Cardiac muscle cell (in vitro differentiated cells and primary cell): ENCODE measurements around the gene NRL. TPM values are rescaled to one million over a fixed set of nuclear protein-coding genes. Genes with fewer than 3 reads are reported as not detected.

Source experiments
- DNase-seq, 2 donors: peaks; one replicate each; pipeline versions ENCODE4 v3.0.0 to v3.0.0-alpha.2; 2010 to 2017; ENCODE audit warnings: low read depth in 1 of 2, low spot score in 1 of 2
- H3K27ac ChIP-seq: fragments of 200-600 bp; sonication (generic); 2 replicates; pipeline ENCODE4 v1.5.1; 2016
- H3K27me3 ChIP-seq: fragments of 200-600 bp; sonication (generic); 2 replicates; pipeline ENCODE4 v1.6.0; 2016; ENCODE audit warnings: control low read depth
- H3K36me3 ChIP-seq: fragments of 200-600 bp; sonication (generic); 2 replicates; pipeline ENCODE4 v1.5.1; 2016; ENCODE audit warnings: control low read depth
- H3K4me1 ChIP-seq: fragments of 200-600 bp; sonication (generic); 2 replicates; pipeline ENCODE4 v1.8.1; 2017; ENCODE audit warnings: low read depth, mild to moderate bottlenecking, mixed run types
- H3K4me3 ChIP-seq: fragments of 200-600 bp; sonication (generic); 2 replicates; pipeline ENCODE4 v1.5.1; 2016; ENCODE audit warnings: mild to moderate bottlenecking
- H3K9me3 ChIP-seq: fragments of 200-600 bp; sonication (generic); 2 replicates; pipeline ENCODE4 v1.5.1; 2017; ENCODE audit warnings: low read depth, mild to moderate bottlenecking, control low read depth
- CTCF ChIP-seq: IDR thresholded peaks from 2 replicates; pipeline ENCODE4 v1.5.1; 2012; ENCODE audit warnings: low read depth, mild to moderate bottlenecking, low read length
- polyA plus RNA-seq: library from polyadenylated mRNA; unstranded; fragments of >200 nt; fragmentation: Nextera tagmentation; extraction: Ambion mirVana; gene quantifications from 2 replicates; pipeline ENCODE4 v1.2.1, GENCODE V29; 2016
- total RNA-seq: library from RNA; depleted of rRNA; stranded (reverse); fragments of >200 nt; gene quantifications from 2 replicates; pipeline ENCODE4 v1.2.3, GENCODE V29; 2016

Gene NRL
- total and polyA plus RNA-seq, 2 experiments from 2014 or later, result 4.2 to 5.1 TPM

GRCh38 chr14:24095271-24096068 is 19.3 kb downstream of the NRL start:
- Histone ChIP-seq H3K27ac (no peak overlapping the region), H3K9me3 (no peaks in the 10 kb centered on the region), H3K4me3 (peak overlapping the region; percentile 45), H3K27me3 (no peaks in the 10 kb centered on the region), H3K36me3 (no peaks in the 10 kb centered on the region), H3K4me1 (peaks cover 7% of the 10 kb centered on the region)
- TF ChIP-seq CTCF, result no peak
- DNase-seq, result peak; percentile 9 to 50

GRCh38 chr14:24094841-24095270 is 19.9 kb downstream of the NRL start:
- Histone ChIP-seq H3K27me3 (no peaks in the 10 kb centered on the region), H3K27ac (no peak overlapping the region)
- DNase-seq, result peak in 1 of 2 donors; percentile 16

GRCh38 chr14:24093901-24094840 is 20.6 kb downstream of the NRL start, which contains the start of gene PCK2:
Gene PCK2, plus strand, starts transcription at chr14:24094311. Its CDS starts 95 bp downstream, at chr14:24094406.
- Histone ChIP-seq H3K9me3 (no peaks in the 10 kb centered on the region), H3K4me1 (peaks cover 7% of the 10 kb centered on the region), H3K27ac (no peak within 1 kb of the TSS), H3K36me3 (no peaks in the 10 kb centered on the region), H3K4me3 (peak within 1 kb of the TSS; percentile 45), H3K27me3 (no peaks in the 10 kb centered on the region)
- peak; percentile 12 for TF ChIP-seq CTCF
- DNase-seq, result peak; percentile 90 to 96

More at GRCh38 chr14:24094841-24095270, 19.9 kb downstream of the NRL start:
- no peaks in the 10 kb centered on the region for H3K9me3 ChIP-seq
- peak overlapping the region; percentile 45 for H3K4me3 ChIP-seq
- TF ChIP-seq CTCF, result no peak
- H3K36me3 ChIP-seq, result no peaks in the 10 kb centered on the region
- H3K4me1 ChIP-seq, result peaks cover 7% of the 10 kb centered on the region

- no peak overlapping the region for H3K27ac ChIP-seq
These were observed 21.4 kb downstream of the NRL start for GRCh38 chr14:24093207-24093900.

More at GRCh38 chr14:24093207-24093900, 21.4 kb downstream of the NRL start:
- no peaks in the 10 kb centered on the region for H3K27me3 ChIP-seq
- H3K4me3 ChIP-seq, result peak overlapping the region; percentile 45
- H3K4me1 ChIP-seq, result peaks cover 7% of the 10 kb centered on the region
- no peaks in the 10 kb centered on the region for H3K9me3 ChIP-seq
- DNase-seq, result no peak
- no peaks in the 10 kb centered on the region for H3K36me3 ChIP-seq
- no peak for TF ChIP-seq CTCF
